Neural progenitor cell (in vitro differentiated cells): ENCODE data around the gene TWF2.

Experiments
- EZH2phosphoT487 ChIP-seq: fragments of 200-600 bp; sonication (generic); IDR thresholded peaks from 2 replicates; pipeline ENCODE4 v1.6.1; 2017; ENCODE audit warnings: antibody characterized with exemption
- TF ChIP-seq, protein P1 (sequence below): fragments of 200-600 bp; sonication (generic); IDR thresholded peaks from 2 replicates; pipeline ENCODE4 v1.5.1; 2017; ENCODE audit warnings: antibody characterized with exemption, mild to moderate bottlenecking

DNA sequence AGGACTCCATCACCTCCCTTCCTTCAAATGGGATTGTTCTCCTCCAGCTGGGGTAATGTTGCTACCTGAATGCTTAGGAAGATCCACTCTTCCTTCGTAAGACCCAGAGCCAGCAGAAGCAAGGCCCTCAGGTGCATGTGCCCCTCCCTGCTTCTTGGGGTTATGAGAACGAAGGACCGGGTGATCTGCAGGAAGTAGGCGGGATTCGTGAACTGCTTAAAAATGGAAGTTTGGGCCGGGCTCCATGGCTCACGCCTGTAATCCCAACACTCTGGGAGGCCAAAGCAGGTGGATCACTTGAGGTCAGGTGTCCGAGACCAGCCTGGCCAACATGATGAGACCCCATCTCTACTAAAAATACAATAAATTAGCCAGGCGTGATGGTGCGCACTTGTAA lies 21.6 kb downstream of the TWF2 start:
- TF ChIP-seq EZH2phosphoT487: no peak
- TF ChIP-seq, protein P1, sequence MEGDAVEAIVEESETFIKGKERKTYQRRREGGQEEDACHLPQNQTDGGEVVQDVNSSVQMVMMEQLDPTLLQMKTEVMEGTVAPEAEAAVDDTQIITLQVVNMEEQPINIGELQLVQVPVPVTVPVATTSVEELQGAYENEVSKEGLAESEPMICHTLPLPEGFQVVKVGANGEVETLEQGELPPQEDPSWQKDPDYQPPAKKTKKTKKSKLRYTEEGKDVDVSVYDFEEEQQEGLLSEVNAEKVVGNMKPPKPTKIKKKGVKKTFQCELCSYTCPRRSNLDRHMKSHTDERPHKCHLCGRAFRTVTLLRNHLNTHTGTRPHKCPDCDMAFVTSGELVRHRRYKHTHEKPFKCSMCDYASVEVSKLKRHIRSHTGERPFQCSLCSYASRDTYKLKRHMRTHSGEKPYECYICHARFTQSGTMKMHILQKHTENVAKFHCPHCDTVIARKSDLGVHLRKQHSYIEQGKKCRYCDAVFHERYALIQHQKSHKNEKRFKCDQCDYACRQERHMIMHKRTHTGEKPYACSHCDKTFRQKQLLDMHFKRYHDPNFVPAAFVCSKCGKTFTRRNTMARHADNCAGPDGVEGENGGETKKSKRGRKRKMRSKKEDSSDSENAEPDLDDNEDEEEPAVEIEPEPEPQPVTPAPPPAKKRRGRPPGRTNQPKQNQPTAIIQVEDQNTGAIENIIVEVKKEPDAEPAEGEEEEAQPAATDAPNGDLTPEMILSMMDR: no peak
